Measurements from ENCODE around the gene CA12.
"Not testable (repeated sequence)": the region's sequence is repeated elsewhere in the genome, so short reads cannot be mapped to it uniquely, and the experiment has no call there.

Gene CA12

GRCh38 chr15:63354821-63355650, 26.6 kb downstream of the CA12 start:
- DNase-seq: no peak

- DNase-seq: no peak
Observed at GRCh38 chr15:63353887-63354286, 27.8 kb downstream of the CA12 start.

GRCh38 chr15:63353261-63353660, 28.4 kb downstream of the CA12 start:
- no peak for DNase-seq

GRCh38 chr15:63352808-63353207, 28.8 kb downstream of the CA12 start:
- DNase-seq: no peak

GRCh38 chr15:63351170-63351569, 30.5 kb downstream of the CA12 start:
- no peak for DNase-seq

GRCh38 chr15:63350178-63350621, 31.4 kb downstream of the CA12 start:
- DNase-seq: no peak

GRCh38 chr15:63349621-63350020, 32.0 kb downstream of the CA12 start:
- no peak for DNase-seq

- DNase-seq: no peak
Observed at GRCh38 chr15:63349156-63349555, 32.5 kb downstream of the CA12 start.

- no peak for DNase-seq
Observed at GRCh38 chr15:63348392-63348791, 33.3 kb downstream of the CA12 start.

- no peak for DNase-seq
Observed at GRCh38 chr15:63347074-63347857, 34.4 kb downstream of the CA12 start.

- no peak for DNase-seq
Observed at GRCh38 chr15:63345391-63345752, 36.3 kb downstream of the CA12 start.

GRCh38 chr15:63344731-63345390, 36.8 kb downstream of the CA12 start:
- peak; percentile 9 for DNase-seq

GRCh38 chr15:63342996-63343562, 38.6 kb downstream of the CA12 start:
- not testable (repeated sequence) for DNase-seq

- no peak for DNase-seq
Observed at GRCh38 chr15:63341898-63342297, 39.7 kb downstream of the CA12 start.

- DNase-seq: no peak
Observed at GRCh38 chr15:63340878-63341277, 40.8 kb downstream of the CA12 start.

- DNase-seq: no peak
Observed at GRCh38 chr15:63340353-63340752, 41.3 kb downstream of the CA12 start.

GRCh38 chr15:63339836-63340235, 41.8 kb downstream of the CA12 start:
- DNase-seq: no peak

- no peak for DNase-seq
Observed at GRCh38 chr15:63339006-63339766, 42.5 kb downstream of the CA12 start.

- DNase-seq: no peak
Observed at GRCh38 chr15:63338170-63338569, 43.5 kb downstream of the CA12 start.

GRCh38 chr15:63337046-63337445, 44.6 kb downstream of the CA12 start:
- no peak for DNase-seq

GRCh38 chr15:63335543-63336240, 46.0 kb downstream of the CA12 start:
- DNase-seq: no peak

- DNase-seq: no peak
Observed at GRCh38 chr15:63334821-63335220, 46.8 kb downstream of the CA12 start.
